Lung (tissue), 12 donors: ENCODE data around the gene FAM53C. TPM values are rescaled to one million over a fixed set of nuclear protein-coding genes. Genes with fewer than 3 reads are reported as not detected.
"Not testable (repeated sequence)": the region's sequence is repeated elsewhere in the genome, so short reads cannot be mapped to it uniquely, and the experiment has no call there.

Experiments
- ATAC-seq: fragments of 200-7000 bp; cut with Tn5 transposase; one replicate; pipeline ENCODE4 v1.9.1; 2020; ENCODE audit warnings: moderate number of reproducible peaks; ENCODE audit not compliant: insufficient read depth, low FRiP score
- DNase-seq, 3 donors: peaks; one replicate each; pipeline ENCODE4 v3.0.0-alpha.2; 2013 to 2017
- H3K27ac ChIP-seq, 2 donors: one replicate each; pipeline ENCODE4 v1.5.1; 2013; ENCODE audit warnings: mild to moderate bottlenecking in 2 of 2, moderate library complexity in 2 of 2, control low read depth in 1 of 2, inconsistent platforms in 1 of 2, low read depth in 1 of 2, low read length in 1 of 2
- H3K27me3 ChIP-seq, 3 donors: one replicate each; pipeline ENCODE4 v1.5.1; 2013; ENCODE audit warnings: low read length in 2 of 3; ENCODE audit not compliant: control insufficient read depth in 3 of 3, insufficient read depth in 3 of 3
- H3K36me3 ChIP-seq, 4 donors: one replicate each; pipeline ENCODE4 v1.5.1; 2013; ENCODE audit warnings: low read length in 4 of 4, mild to moderate bottlenecking in 1 of 4, moderate library complexity in 1 of 4; ENCODE audit not compliant: control insufficient read depth in 4 of 4, insufficient read depth in 4 of 4
- H3K4me1 ChIP-seq, 5 donors: one replicate each; pipeline ENCODE4 v1.5.1; 2013; ENCODE audit warnings: low read length in 5 of 5, mild to moderate bottlenecking in 2 of 5, moderate library complexity in 1 of 5; ENCODE audit not compliant: control insufficient read depth in 5 of 5, insufficient read depth in 5 of 5
- H3K4me3 ChIP-seq: one replicate; pipeline ENCODE4 v1.5.1; 2013; ENCODE audit warnings: mild to moderate bottlenecking, control low read depth, moderate library complexity
- H3K9ac ChIP-seq, 2 donors: one replicate each; pipeline ENCODE4 v1.5.1; 2013; ENCODE audit warnings: low read length in 2 of 2, control low read depth in 1 of 2; ENCODE audit not compliant: insufficient read depth in 1 of 2
- H3K9me3 ChIP-seq, 4 donors: one replicate each; pipeline ENCODE4 v1.5.1; 2013; ENCODE audit warnings: low read length in 3 of 4, mild to moderate bottlenecking in 1 of 4, moderate library complexity in 1 of 4; ENCODE audit not compliant: control insufficient read depth in 4 of 4, insufficient read depth in 3 of 4
- WGBS, 2 donors: extraction: QIAGEN DNeasy Blood & Tissue Kit; methylation state at CpG; one replicate each; pipeline ENCODE4 v1.1.7; 2013; 5-methylcytosine and 5-hydroxymethylcytosine counted together
- polyA plus RNA-seq, 2 donors: library from polyadenylated mRNA; stranded (reverse); fragments of 200-250 nt; gene quantifications; one replicate each; pipeline ENCODE4 v1.2.1, GENCODE V29; 2013
- total RNA-seq, 2 donors: library from RNA; depleted of rRNA in 1 of 2; stranded (reverse); fragments of >200 nt in 1 of 2; gene quantifications; one replicate each; pipeline ENCODE4 v1.2.1, GENCODE V29; 2014 to 2021
- TF ChIP-seq, protein P1 (sequence below): IDR thresholded peaks from 2 replicates; pipeline ENCODE4 v1.5.1; 2012; ENCODE audit warnings: mild to moderate bottlenecking; ENCODE audit errors: control extremely low read depth, extremely low read depth
- donor health status: control.
- donor health status: control.
- donor health status: Bipolar disorder and iron deficiency.
- donor health status: healthy.
- donor health status: DM: yes; HTN: yes; CAD: no.

Gene FAM53C
- total and polyA plus RNA-seq, 4 donors: 8.2 to 28.0 (median 21.1) TPM

DNA sequence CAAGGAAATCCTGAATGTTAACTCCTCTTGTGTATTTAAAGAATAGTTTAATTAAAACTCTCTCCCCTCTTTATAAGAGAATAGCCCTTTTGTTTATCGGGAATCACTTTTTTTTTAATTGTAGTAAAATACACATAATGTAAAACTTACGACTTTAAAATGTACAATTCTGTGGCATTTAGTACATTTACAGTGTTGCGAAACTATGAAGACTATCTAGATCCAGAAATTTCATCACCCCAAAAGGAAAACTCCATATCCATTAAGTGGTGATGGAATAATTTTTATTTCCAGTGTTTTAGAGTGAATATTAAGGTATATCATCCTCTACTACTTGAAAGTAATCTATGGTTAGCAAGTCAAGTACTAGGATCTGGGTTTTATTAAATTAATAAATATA lies 51.3 kb downstream of the FAM53C start:
- DNase-seq (no peak), ATAC-seq (no peak)
- 86 to 89% methylated on average over 3 of the region's 3 CpGs for WGBS, 2 donors
- TF ChIP-seq, protein P1, sequence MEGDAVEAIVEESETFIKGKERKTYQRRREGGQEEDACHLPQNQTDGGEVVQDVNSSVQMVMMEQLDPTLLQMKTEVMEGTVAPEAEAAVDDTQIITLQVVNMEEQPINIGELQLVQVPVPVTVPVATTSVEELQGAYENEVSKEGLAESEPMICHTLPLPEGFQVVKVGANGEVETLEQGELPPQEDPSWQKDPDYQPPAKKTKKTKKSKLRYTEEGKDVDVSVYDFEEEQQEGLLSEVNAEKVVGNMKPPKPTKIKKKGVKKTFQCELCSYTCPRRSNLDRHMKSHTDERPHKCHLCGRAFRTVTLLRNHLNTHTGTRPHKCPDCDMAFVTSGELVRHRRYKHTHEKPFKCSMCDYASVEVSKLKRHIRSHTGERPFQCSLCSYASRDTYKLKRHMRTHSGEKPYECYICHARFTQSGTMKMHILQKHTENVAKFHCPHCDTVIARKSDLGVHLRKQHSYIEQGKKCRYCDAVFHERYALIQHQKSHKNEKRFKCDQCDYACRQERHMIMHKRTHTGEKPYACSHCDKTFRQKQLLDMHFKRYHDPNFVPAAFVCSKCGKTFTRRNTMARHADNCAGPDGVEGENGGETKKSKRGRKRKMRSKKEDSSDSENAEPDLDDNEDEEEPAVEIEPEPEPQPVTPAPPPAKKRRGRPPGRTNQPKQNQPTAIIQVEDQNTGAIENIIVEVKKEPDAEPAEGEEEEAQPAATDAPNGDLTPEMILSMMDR: no peak
- Histone ChIP-seq H3K9me3 (no peaks in the 10 kb centered on the region), H3K4me3 (no peak overlapping the region), H3K9ac (no peak overlapping the region), H3K4me1 (peaks cover 0 to 11% (median 0%) of the 10 kb centered on the region in 5 donors), H3K36me3 (peaks cover 22 to 42% (median 35%) of the 10 kb centered on the region in 4 donors), H3K27me3 (no peaks in the 10 kb centered on the region), H3K27ac (no peak overlapping the region)

DNA sequence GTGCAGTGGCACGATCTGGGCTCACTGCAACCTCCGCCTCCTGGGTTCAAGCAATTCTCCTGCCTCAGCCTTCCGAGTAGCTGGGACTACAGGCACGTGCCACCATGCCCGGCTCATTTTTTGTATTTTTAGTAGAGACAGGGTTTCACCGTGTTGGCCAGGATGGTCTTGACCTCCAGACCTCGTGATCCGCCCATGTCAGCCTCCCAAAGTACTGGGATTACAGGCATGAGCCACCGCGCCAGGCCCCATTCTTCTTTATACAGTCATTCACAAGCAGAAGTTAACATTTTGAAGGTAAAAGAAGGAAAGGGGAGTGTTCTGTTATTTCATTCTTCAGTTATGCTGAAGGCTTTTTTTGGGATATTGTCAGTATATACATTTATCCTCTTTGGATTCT lies 51.8 kb downstream of the FAM53C start:
- WGBS, 2 donors: 96 to 97% methylated on average over 10 of the region's 10 CpGs

DNA sequence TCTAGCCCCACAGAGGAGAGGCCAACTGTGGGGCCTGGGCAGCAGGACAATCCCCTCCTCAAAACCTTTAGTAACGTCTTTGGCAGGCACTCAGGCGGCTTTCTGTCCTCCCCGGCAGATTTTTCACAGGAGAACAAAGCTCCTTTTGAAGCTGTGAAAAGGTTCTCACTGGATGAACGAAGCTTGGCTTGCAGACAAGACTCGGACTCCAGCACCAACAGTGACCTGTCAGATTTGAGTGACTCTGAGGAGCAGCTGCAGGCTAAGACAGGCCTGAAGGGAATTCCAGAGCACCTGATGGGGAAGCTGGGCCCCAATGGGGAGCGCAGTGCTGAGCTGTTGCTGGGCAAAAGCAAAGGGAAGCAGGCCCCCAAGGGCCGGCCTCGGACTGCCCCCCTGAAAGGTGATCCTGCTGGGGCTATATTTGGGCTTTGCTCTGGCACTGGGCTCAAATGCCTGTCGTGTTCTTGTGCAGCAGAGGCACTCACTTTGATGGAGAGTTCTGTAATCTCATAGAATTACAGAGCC lies 53.9 kb downstream of the FAM53C start:
- peaks cover 15 to 41% (median 35%) of the 10 kb centered on the region in 4 donors for H3K36me3 ChIP-seq
- 91 to 94% methylated on average over 9 of the region's 9 CpGs for WGBS, 2 donors
- no peak for ATAC-seq

More for the DNA sequence above, 51.8 kb downstream of the FAM53C start:
- not testable (repeated sequence) for ATAC-seq, H3K27ac ChIP-seq, H3K27me3 ChIP-seq, H3K9ac ChIP-seq, H3K4me3 ChIP-seq, DNase-seq, H3K9me3 ChIP-seq
- Histone ChIP-seq H3K4me1 (peaks cover 0 to 11% (median 0%) of the 10 kb centered on the region in 5 donors), H3K36me3 (peaks cover 22 to 45% (median 37%) of the 10 kb centered on the region in 4 donors)

More for the DNA sequence above, 53.9 kb downstream of the FAM53C start:
- DNase-seq: peak in 1 of 3 donors; percentile 14
- peak overlapping the region in 1 of 2 donors; percentile 43 for H3K27ac ChIP-seq
- no peaks in the 10 kb centered on the region for H3K27me3 ChIP-seq
- H3K4me3 ChIP-seq: no peak overlapping the region
- no peak overlapping the region for H3K9ac ChIP-seq
- peaks cover 0 to 11% (median 0%) of the 10 kb centered on the region in 5 donors for H3K4me1 ChIP-seq
- H3K9me3 ChIP-seq: no peaks in the 10 kb centered on the region
- TF ChIP-seq, protein P1: no peak

Other genes starting within 250 kb of the FAM53C start
- 10 to 100 TPM; 13.5 to 15.8 TPM for gene NME5, start 198.8 kb upstream of the FAM53C start, total RNA-seq
- gene NME5, start 198.8 kb upstream of the FAM53C start, polyA plus RNA-seq: 10 to 100 TPM in 1 of 2 donors, 1 to 10 TPM in 1; 9.6 to 12.2 TPM
- 10 to 100 TPM; 38.4 to 80.1 TPM for gene BRD8, start 159.6 kb upstream of the FAM53C start, total RNA-seq
- 10 to 100 TPM; 23.3 to 28.6 TPM for gene BRD8, start 159.6 kb upstream of the FAM53C start, polyA plus RNA-seq
- 1 to 10 TPM; 1.1 to 8.0 TPM for gene KIF20A, start 159.2 kb upstream of the FAM53C start, total RNA-seq
- 1 to 10 TPM; 1.4 to 2.0 TPM for gene KIF20A, start 159.2 kb upstream of the FAM53C start, polyA plus RNA-seq
- 10 to 100 TPM; 19.8 to 41.8 TPM for gene CDC23, start 124.9 kb upstream of the FAM53C start, total RNA-seq
- 10 to 100 TPM in 1 of 2 donors, 1 to 10 TPM in 1; 9.9 to 14.3 TPM for gene CDC23, start 124.9 kb upstream of the FAM53C start, polyA plus RNA-seq
- gene GFRA3, start 63.6 kb upstream of the FAM53C start, total RNA-seq: under 1 TPM in 1 of 2 donors, not detected in 1; 0.57 TPM
- under 1 TPM; 0.11 to 0.18 TPM for gene GFRA3, start 63.6 kb upstream of the FAM53C start, polyA plus RNA-seq
- gene CDC25C, start 6.5 kb upstream of the FAM53C start, total RNA-seq: 1 to 10 TPM in 1 of 2 donors, under 1 TPM in 1; 0.25 to 3.0 TPM
- gene CDC25C, start 6.5 kb upstream of the FAM53C start, polyA plus RNA-seq: under 1 TPM; 0.26 to 0.55 TPM
- 10 to 100 TPM; 49.6 to 92.7 TPM for gene KDM3B, start 14.4 kb downstream of the FAM53C start, total RNA-seq
- gene KDM3B, start 14.4 kb downstream of the FAM53C start, polyA plus RNA-seq: 10 to 100 TPM; 17.7 to 25.4 TPM
- 1 to 10 TPM in 1 of 2 donors, under 1 TPM in 1; 0.98 to 1.1 TPM for gene REEP2, start 100.8 kb downstream of the FAM53C start, total RNA-seq
- gene REEP2, start 100.8 kb downstream of the FAM53C start, polyA plus RNA-seq: under 1 TPM; 0.29 to 0.85 TPM
- gene EGR1, start 127.2 kb downstream of the FAM53C start, total RNA-seq: 10 to 100 TPM; 15.8 to 26.3 TPM
- 100 to 1,000 TPM in 1 of 2 donors, 10 to 100 TPM in 1; 35.1 to 126 TPM for gene EGR1, start 127.2 kb downstream of the FAM53C start, polyA plus RNA-seq
- gene ETF1, start 205.0 kb downstream of the FAM53C start, total RNA-seq: 10 to 100 TPM; 58.5 to 99.2 TPM
- 10 to 100 TPM; 36.9 to 67.2 TPM for gene ETF1, start 205.0 kb downstream of the FAM53C start, polyA plus RNA-seq
- 100 to 1,000 TPM; 150 to 194 TPM for gene HSPA9, start 237.1 kb downstream of the FAM53C start, total RNA-seq
- gene HSPA9, start 237.1 kb downstream of the FAM53C start, polyA plus RNA-seq: 100 to 1,000 TPM in 1 of 2 donors, 10 to 100 TPM in 1; 77.8 to 143 TPM